GM15510 (cell line): ENCODE measurements around the gene TP53BP1.

Experiments
- POLR2A ChIP-seq: IDR thresholded peaks from 3 replicates; pipeline ENCODE4 v1.6.1; 2011; ENCODE audit warnings: borderline replicate concordance; ENCODE audit not compliant: insufficient read length; ENCODE audit errors: extremely low read depth

Gene TP53BP1

GRCh38 chr15:43523646-43524045, 30.7 kb upstream of the TP53BP1 start:
- TF ChIP-seq POLR2A = no peak

GRCh38 chr15:43522247-43522646, 29.3 kb upstream of the TP53BP1 start:
- TF ChIP-seq POLR2A = no peak

GRCh38 chr15:43521419-43521818, 28.5 kb upstream of the TP53BP1 start:
- no peak for TF ChIP-seq POLR2A

- TF ChIP-seq POLR2A = no peak
These were observed 27.2 kb upstream of the TP53BP1 start for GRCh38 chr15:43520138-43520537.

GRCh38 chr15:43519196-43519595, 26.2 kb upstream of the TP53BP1 start:
- TF ChIP-seq POLR2A = no peak

GRCh38 chr15:43518197-43518761, 25.3 kb upstream of the TP53BP1 start:
- no peak for TF ChIP-seq POLR2A

- no peak for TF ChIP-seq POLR2A
These were observed 24.6 kb upstream of the TP53BP1 start, which contains the start of gene MAP1A for GRCh38 chr15:43517354-43518196. Gene MAP1A, plus strand, starts transcription at chr15:43517608. Its CDS starts 3,866 bp downstream, at chr15:43521474.

GRCh38 chr15:43516801-43517353, 23.9 kb upstream of the TP53BP1 start:
- TF ChIP-seq POLR2A = no peak

GRCh38 chr15:43516185-43516584, 23.2 kb upstream of the TP53BP1 start:
- TF ChIP-seq POLR2A = no peak

GRCh38 chr15:43515741-43516140, 22.8 kb upstream of the TP53BP1 start:
- no peak for TF ChIP-seq POLR2A

GRCh38 chr15:43514241-43515057, 21.5 kb upstream of the TP53BP1 start:
- no peak for TF ChIP-seq POLR2A

GRCh38 chr15:43513550-43513949, 20.6 kb upstream of the TP53BP1 start:
- no peak for TF ChIP-seq POLR2A

- no peak for TF ChIP-seq POLR2A
These were observed 18.3 kb upstream of the TP53BP1 start for GRCh38 chr15:43511012-43511885.
